NT2/D1 (cell line): ENCODE data around the gene CCNT2.

Source experiments
- SUZ12 ChIP-seq: IDR thresholded peaks from 2 replicates; pipeline ENCODE4 v1.6.1; 2011; ENCODE audit not compliant: insufficient read length, insufficient read depth; ENCODE audit errors: extremely low read depth
- ZNF274 ChIP-seq: IDR thresholded peaks from 2 replicates; pipeline ENCODE4 v1.6.1; 2011; ENCODE audit warnings: mild to moderate bottlenecking, low read depth, low read length

DNA sequence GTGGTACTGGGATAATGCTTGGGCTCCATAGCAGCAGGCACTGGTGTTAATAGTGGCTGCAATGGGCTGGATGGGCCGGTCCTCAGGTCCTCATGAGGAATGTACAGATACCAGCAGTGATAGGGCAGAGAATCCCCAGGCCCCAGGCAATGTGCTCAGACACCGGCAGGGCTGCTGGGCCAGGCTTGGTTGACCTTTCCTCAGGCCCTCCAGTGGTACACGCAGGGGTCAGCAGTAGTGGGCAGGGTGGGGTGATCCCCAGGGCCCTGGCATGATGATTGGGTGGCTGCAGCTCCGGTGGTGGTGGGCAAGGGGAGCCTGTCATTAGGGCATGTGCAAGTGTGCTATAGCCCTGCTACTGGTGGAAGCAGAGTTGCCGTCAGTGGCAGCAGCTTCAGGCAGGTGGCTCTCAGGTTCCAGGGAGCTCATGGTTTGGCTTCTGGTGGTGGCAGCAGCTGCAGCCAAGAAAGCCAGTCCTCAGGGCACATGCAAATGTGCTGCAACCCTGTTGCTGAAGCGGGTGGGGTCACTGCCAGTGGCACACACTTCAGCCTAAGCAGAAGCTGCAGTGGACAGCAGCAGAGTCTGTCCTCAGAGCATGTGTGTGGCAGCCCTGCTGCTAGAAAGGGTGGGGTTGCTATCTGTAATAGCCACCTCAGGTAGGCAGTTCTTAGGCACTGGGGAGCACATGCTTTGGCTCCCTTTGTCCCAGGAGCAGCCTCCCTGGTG lies 56.8 kb downstream of the CCNT2 start:
- TF ChIP-seq ZNF274: no peak
- no peak for TF ChIP-seq SUZ12
